HG03521 (cell line): Measurements from ENCODE around the gene SUGP2.

ENCODE experiments used
- ATAC-seq: cut with Tn5 transposase; IDR thresholded peaks from one replicate; pipeline ENCODE4 v1.9.1; 2021; ENCODE audit warnings: mild to moderate bottlenecking, moderate library complexity; ENCODE audit not compliant: unreplicated experiment

SUGP2 gene

DNA sequence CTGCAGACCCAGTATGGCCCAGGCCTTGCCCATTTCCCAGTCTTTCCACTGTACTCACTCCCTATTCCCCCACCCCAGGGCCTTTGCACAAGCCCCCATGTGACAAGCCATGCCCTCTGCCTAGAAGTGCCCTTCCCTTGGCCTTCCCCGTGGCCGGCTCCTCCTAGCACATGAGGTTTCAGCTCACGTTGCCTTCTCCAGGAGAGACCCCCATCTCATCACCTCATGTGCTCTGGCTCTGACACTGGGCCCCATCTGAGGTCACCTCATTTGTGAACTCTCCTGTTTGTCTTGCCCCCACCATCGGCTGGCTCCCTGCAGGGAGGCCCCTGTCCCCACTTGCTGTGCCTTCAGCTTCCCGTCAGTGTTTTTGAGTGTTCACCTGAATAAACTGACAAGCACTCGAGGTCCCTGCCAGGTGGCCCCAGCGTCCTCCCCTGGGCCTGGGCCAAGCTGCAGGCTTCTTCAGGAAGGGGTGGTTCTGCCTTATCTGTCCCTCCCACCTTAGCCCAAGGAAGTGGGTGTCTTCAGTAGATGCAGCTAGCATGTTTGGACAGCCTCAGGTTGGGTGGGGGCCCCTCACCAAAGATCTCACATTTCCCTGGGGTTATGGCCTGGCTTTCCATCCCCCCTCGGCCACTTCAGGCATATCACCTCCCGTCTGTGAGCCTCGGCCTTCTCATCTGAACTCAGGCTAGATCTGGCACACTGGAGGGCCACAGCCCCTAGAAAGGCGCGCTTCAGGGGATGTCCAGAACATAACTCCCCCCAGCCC, 26.7 kb upstream of the SUGP2 start:
- no peak for ATAC-seq

- ATAC-seq = no peak
Measured at GRCh38 chr19:19059018-19059836, 25.9 kb upstream of the SUGP2 start.

- no peak for ATAC-seq
Measured at GRCh38 chr19:19057720-19058119, 24.4 kb upstream of the SUGP2 start.

- no peak for ATAC-seq
Measured at GRCh38 chr19:19057317-19057716, 24.0 kb upstream of the SUGP2 start.

DNA sequence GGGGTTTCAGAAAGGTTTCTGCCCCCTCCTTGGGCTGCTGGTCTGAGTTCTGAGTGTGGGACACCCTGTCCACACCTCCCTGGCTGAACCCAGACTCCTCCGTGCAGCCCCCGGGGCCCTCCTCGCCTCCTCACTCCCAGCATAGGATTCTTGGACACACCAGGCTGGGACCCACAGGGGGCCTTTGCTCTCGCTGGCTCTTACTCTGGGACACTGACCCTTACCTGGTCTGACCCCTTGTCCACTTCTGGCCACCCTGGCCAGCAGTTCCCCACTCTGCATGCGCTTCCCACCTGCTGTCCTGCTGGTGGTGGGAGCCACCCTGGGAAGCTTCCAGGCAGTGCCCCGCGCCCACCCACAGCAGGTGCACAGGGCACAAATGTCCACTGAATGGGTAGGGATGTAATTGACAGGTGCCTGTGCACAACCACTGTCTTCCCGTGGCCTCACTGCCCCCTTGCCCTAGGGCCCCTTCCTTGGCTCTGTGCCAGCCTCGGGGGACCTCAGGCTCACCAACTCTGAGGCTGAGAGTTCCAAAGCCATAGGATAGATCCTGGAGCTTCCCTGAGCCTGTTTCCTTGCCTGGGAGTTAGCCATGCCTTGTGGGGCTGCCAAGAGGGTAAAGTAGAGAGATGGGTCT, 23.4 kb upstream of the SUGP2 start:
- ATAC-seq = no peak

DNA sequence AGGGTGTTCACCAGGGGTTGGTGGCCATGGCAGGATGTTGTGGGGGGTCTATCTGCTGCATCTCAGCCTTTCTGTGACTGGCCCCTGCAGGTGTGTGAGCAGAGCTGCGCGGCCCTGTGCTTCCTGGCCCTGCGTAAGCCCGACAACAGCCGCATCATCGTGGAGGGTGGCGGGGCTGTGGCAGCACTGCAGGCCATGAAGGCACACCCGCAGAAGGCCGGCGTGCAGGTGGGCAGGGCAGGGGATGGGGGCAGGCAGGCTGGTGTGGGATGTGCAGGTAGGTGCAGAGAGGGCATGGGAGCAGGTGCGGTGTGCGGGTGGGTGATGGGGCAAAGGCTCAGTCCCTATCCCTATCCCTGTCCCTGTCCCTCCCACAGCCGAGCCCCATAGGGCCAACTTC, 22.4 kb upstream of the SUGP2 start:
- no peak for ATAC-seq

DNA sequence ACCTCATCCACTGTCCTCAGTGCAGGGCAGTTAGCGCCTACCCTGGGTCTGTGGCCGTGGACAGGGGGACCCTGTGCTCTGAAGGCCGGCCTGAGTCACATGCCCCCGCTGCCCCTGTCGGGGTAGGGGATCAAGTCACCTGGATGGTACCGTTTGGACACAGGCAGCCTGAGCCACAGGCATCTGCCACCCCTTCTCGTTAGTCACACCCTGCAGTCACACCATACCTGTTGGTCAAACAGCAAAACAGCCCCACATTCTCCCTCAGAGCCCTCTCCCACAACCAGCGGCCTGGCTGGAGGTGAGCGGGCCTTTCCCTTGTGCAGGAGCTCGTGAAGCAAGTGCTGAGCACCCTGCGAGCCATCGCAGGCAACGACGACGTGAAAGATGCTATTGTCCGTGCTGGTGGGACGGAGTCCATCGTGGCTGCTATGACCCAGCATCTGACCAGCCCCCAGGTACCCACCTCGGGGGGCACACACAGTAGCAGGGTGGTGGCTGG, 21.7 kb upstream of the SUGP2 start:
- no peak for ATAC-seq

DNA sequence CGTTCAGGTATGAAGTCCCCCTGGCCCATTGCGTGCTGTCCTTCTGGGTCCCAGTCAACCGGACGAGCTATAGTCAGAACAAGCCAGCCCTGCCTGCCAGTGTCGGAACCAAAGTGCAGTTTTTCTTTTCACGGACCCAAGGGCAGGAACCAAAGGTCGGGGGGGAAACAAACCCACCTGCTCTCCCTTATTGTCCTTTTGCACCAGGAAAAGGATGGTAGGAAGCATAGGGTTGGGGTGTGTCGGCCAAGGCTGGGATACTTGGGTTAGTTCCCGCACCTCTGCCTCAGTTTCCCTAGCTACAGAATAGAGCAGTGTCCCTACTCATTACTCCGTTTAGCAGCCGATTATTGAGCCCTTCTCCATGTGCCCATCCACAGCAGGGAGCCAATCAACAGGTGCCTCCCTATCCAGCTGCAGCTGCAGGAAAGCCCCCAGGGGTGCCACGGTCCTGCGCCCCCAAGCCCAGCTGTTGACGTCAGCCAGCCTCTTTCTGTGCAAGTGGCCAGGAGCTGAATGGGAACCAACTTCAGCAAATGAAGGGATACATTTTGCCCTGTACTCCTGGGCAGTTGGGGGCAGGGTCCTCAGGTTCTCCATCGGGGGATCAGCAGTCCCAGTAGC, 21.1 kb upstream of the SUGP2 start:
- no peak for ATAC-seq

DNA sequence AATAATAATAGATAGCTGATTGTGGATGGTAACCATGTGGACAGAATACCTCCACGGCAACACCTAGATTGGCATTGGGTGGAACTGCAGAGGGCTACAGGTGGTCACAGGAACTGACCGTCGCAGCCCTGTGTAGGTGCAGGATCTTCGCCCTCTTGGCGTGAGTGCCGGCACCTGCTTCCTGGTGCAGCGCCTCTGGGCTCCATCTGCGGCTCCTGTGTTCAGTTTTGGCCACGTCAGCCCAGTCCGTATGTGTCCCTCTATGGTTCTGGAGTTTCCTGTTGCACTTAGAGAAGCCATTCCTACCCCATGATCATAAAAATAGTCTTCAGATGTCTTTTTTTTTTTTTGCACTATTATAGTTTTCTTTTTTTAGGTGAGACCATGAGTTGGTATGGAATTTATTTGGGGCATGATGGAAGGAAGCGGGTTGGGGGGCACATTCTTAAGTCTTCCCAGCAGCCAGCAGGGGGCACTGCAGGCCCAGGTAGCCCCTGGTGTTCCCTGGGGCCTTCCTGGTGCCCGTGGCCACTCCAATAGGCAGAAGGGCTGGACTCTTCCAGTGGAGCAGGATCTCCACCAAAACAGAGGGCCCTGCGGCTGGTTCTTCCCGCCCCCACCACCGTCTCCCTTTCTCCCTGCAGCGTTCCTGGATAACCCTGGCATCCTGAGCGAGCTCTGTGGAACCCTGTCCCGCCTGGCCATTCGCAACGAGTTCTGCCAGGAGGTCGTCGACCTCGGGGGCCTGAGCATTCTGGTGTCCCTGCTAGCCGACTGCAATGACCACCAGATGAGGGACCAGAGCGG, 20.4 kb upstream of the SUGP2 start:
- no peak for ATAC-seq

- no peak for ATAC-seq
Measured at GRCh38 chr19:19052921-19053320, 19.6 kb upstream of the SUGP2 start.

GRCh38 chr19:19051478-19052213, 18.3 kb upstream of the SUGP2 start:
- ATAC-seq = no peak

DNA sequence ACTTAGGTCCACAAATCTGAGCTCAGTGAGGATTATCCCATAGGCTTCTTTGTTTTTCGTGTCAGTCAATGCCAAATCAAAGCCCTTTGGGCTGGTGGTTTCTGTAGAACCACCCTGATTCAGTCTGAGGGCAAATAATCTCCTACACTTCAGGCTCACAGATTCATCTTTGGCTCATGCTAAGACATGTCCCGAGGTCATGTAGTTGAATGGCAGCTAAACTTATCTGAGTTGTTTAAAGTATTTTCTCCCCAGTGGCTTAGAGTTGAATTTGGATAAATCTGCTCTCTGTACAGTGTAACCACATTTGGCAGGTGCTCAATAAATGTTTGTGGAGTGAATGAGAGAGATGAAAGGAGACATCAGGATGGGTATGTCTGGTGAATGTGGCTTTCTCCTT, 17.4 kb upstream of the SUGP2 start:
- no peak for ATAC-seq

DNA sequence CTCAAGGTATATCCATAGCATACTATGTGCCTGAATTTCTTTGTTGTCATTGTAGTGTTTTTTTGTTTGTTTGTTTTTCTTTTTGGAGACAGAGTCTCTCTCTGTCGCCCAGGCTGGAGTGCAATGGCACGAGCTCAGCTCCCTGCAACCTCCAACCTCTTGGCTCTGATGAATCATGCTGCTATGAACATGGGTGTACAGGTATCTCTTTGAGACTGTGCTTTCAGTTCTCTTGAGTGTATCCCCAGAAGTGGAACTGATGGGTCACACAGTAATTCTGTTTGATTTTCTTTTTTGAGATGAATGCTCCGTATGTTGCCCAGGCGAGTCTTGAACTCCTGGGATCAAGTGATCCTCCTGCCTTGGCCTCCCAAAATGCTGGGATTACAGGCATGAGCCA, 16.8 kb upstream of the SUGP2 start:
- ATAC-seq = no peak

- ATAC-seq = no peak
Measured at GRCh38 chr19:19049406-19049805, 16.1 kb upstream of the SUGP2 start.

- no peak for ATAC-seq
Measured at GRCh38 chr19:19043881-19044280, 10.6 kb upstream of the SUGP2 start.

- no peak for ATAC-seq
Measured at GRCh38 chr19:19043481-19043880, 10.2 kb upstream of the SUGP2 start.

DNA sequence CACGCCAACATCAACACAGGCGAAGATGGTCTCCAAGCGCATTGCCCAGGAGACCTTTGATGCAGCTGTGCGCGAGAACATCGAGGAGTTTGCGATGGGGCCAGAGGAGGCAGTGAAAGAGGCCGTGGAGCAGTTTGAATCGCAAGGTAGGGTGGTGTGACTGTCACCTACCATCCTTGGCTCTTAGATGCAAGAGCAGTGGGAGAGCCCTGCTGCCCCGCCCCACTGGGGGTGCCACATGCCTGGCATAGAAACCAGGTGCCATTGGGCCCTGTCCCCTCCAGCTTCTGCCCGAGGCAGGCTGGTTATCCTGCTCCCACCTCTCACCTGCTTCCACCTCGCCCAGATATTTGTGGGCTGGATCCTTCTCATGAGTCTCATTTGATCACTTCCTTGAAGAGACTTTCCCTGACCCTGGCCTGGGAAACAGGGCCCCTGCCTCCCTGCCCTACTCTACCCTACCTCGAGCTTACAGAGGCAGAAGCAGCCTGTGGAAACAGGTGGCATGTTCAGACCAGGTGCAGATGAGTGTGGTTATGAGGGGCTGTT, 9.5 kb upstream of the SUGP2 start:
- no peak for ATAC-seq

- no peak for ATAC-seq
Measured at GRCh38 chr19:19040417-19040816, 7.1 kb upstream of the SUGP2 start.

- no peak for ATAC-seq
Measured at GRCh38 chr19:19039901-19040300, 6.6 kb upstream of the SUGP2 start.
